ENCODE data around the gene MYBPH.

Gene MYBPH

DNA sequence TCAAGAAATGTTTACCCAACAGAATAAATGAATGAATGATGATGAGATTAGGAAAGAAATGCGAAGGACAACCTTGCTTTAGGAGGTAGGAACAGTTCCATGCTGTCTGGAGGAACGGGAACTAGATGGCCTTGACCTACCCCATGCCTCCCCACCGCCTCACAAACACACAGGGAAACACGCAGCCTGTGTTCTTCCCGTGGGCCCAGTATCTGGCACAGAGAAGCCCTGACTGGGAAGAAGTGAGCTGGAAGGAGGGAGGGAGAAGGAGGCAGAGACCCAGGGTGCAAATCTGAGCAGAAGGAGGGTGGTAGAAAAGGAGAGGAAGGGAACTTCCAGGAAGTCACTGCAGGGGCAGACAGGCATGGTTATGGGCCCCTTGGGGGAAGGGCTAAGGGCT is 51.6 kb downstream of the MYBPH start:
- Histone ChIP-seq H3K9me3 (replicated peaks in 1 of 2; ENCODE audit: control insufficient read depth in 2 of 2, insufficient read depth in 1 of 2, low read depth in 1 of 2, low read length in 2 of 2) (no peaks in the 10 kb centered on the region), H2AFZ (ENCODE audit: low read length) (no peak overlapping the region), H2AK5ac (ENCODE audit: low read depth, low read length) (no peak overlapping the region), H2BK12ac (ENCODE audit: low read length) (no peak overlapping the region), H3K27me3 (ENCODE audit: control insufficient read depth in 3 of 3, insufficient read depth in 3 of 3, low read depth in 1 of 3, low read length in 3 of 3) (peaks cover 0 to 57% (median 13%) of the 10 kb centered on the region in 3 experiments), H2BK5ac (ENCODE audit: low read length) (no peak overlapping the region), H3K14ac (ENCODE audit: low read length) (no peak overlapping the region), H2BK120ac (ENCODE audit: low read depth, low read length) (no peak overlapping the region), H3K23ac (ENCODE audit: low read depth, low read length, poor library complexity) (peak overlapping the region; percentile 27), H3K36me3 (replicated peaks in 1 of 2; ENCODE audit: control insufficient read depth in 2 of 2, insufficient read depth in 2 of 2, low read length in 2 of 2) (no peaks in the 10 kb centered on the region), H3K9ac (ENCODE audit: low read depth, low read length, poor library complexity) (peak overlapping the region; percentile 47), H2BK15ac (ENCODE audit: low read length) (no peak overlapping the region), H3K18ac (ENCODE audit: low read length) (peak overlapping the region; percentile 5), H3K27ac (replicated peaks; ENCODE audit: low read length) (no peak overlapping the region), H3K4me3 (ENCODE audit: low read length in 2 of 2) (no peak overlapping the region), H4K91ac (ENCODE audit: low read depth, low read length, poor library complexity) (no peak overlapping the region), H3K4me1 (ENCODE audit: control insufficient read depth in 2 of 2, insufficient read depth in 1 of 2, low read depth in 1 of 2, low read length in 2 of 2) (peaks cover 9 to 22% of the 10 kb centered on the region in 2 donors), H3K79me1 (ENCODE audit: low read depth, low read length) (no peaks in the 10 kb centered on the region), H3K4ac (ENCODE audit: low read length) (no peak overlapping the region), H3K4me2 (ENCODE audit: insufficient read depth, low read length, poor library complexity, severe bottlenecking) (no peak overlapping the region), H4K8ac (ENCODE audit: low read depth, low read length) (no peak overlapping the region)
- WGBS, 2 donors (ENCODE audit: extremely low coverage in 2 of 2, insufficient read length in 2 of 2, insufficient replicate concordance in 1 of 2): no CpG with 5 or more reads among the region's 5 CpGs
- no peak for DNase-seq (ENCODE audit: low spot score)

GRCh38 chr1:203122159-203122558 is 53.5 kb downstream of the MYBPH start:
- H3K18ac ChIP-seq (ENCODE audit: low read length): peak overlapping the region; percentile 29
- DNase-seq (ENCODE audit: low spot score): no peak
- H2BK5ac ChIP-seq (ENCODE audit: low read length): no peak overlapping the region
- H3K36me3 ChIP-seq (replicated peaks in 1 of 2; ENCODE audit: control insufficient read depth in 2 of 2, insufficient read depth in 2 of 2, low read length in 2 of 2): no peaks in the 10 kb centered on the region
- H3K27ac ChIP-seq (replicated peaks; ENCODE audit: low read length): no peak overlapping the region
- peaks cover 0 to 51% (median 6%) of the 10 kb centered on the region in 3 experiments for H3K27me3 ChIP-seq (ENCODE audit: control insufficient read depth in 3 of 3, insufficient read depth in 3 of 3, low read depth in 1 of 3, low read length in 3 of 3)
- no peaks in the 10 kb centered on the region for H3K79me1 ChIP-seq (ENCODE audit: low read depth, low read length)
- H3K4me2 ChIP-seq (ENCODE audit: insufficient read depth, low read length, poor library complexity, severe bottlenecking): no peak overlapping the region
- no peak overlapping the region for H2AFZ ChIP-seq (ENCODE audit: low read length)
- H2BK15ac ChIP-seq (ENCODE audit: low read length): peak overlapping the region; percentile 42
- H2BK12ac ChIP-seq (ENCODE audit: low read length): no peak overlapping the region
- H2BK120ac ChIP-seq (ENCODE audit: low read depth, low read length): no peak overlapping the region
- H3K9ac ChIP-seq (ENCODE audit: low read depth, low read length, poor library complexity): no peak overlapping the region
- H3K14ac ChIP-seq (ENCODE audit: low read length): no peak overlapping the region
- H4K91ac ChIP-seq (ENCODE audit: low read depth, low read length, poor library complexity): peak overlapping the region; percentile 17
- no peak overlapping the region for H3K4me3 ChIP-seq (ENCODE audit: low read length in 2 of 2)
- WGBS, 2 donors (ENCODE audit: extremely low coverage in 2 of 2, insufficient read length in 2 of 2, insufficient replicate concordance in 1 of 2): no CpG with 5 or more reads among the region's 2 CpGs
- no peak overlapping the region for H4K8ac ChIP-seq (ENCODE audit: low read depth, low read length)
- peak overlapping the region; percentile 65 for H2AK5ac ChIP-seq (ENCODE audit: low read depth, low read length)
- H3K4me1 ChIP-seq (ENCODE audit: control insufficient read depth in 2 of 2, insufficient read depth in 1 of 2, low read depth in 1 of 2, low read length in 2 of 2): peaks cover under 1 to 14% of the 10 kb centered on the region in 2 donors
- H3K9me3 ChIP-seq (replicated peaks in 1 of 2; ENCODE audit: control insufficient read depth in 2 of 2, insufficient read depth in 1 of 2, low read depth in 1 of 2, low read length in 2 of 2): no peaks in the 10 kb centered on the region
- peak overlapping the region; percentile 40 for H3K23ac ChIP-seq (ENCODE audit: low read depth, low read length, poor library complexity)
- H3K4ac ChIP-seq (ENCODE audit: low read length): no peak overlapping the region

DNA sequence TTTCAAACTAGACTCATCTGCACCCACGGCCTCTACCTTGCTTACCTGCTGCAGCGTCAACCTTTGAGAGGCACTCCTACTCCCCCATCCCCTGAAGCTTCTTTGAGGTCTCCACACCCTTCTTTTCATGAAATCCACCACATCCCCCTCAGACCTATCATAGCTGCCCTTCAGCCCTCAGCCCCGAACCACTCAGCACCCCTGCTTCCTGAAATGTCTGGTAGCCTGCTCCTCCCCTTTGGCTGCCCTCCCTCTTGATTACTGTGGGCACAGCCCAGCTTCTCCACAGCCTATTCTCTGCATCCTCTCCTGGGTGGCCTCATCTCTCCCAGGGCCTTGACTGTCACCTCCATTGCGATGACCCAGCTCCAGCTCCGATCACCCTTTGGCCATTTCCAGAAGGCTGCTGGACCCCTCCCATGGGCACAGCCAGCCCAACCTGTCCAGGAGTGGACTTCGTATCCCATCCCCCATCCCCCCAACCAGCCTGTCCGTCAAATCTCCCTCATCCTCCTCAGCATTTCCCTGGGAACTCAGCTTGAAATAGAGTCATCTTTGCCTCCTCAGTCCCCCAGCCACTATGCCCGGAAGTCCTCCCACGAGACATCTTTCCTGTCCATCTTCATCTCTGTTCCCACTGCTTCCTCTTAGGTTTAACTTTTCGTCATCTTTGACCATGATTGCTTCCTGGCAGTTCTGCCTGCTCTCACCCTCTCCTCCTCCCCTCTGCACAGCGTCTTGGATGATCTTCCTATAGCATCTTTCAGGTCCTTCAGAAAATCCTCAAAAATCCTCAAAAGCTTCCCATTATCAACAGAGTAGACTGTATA is 54.2 kb downstream of the MYBPH start:
- no peak overlapping the region for H3K18ac ChIP-seq (ENCODE audit: low read length)
- H3K79me1 ChIP-seq (ENCODE audit: low read depth, low read length): no peaks in the 10 kb centered on the region
- no peak for DNase-seq (ENCODE audit: low spot score)
- H2AFZ ChIP-seq (ENCODE audit: low read length): no peak overlapping the region
- no peak overlapping the region for H3K4me2 ChIP-seq (ENCODE audit: insufficient read depth, low read length, poor library complexity, severe bottlenecking)
- H3K27ac ChIP-seq (replicated peaks; ENCODE audit: low read length): no peak overlapping the region
- no peaks in the 10 kb centered on the region for H3K36me3 ChIP-seq (replicated peaks in 1 of 2; ENCODE audit: control insufficient read depth in 2 of 2, insufficient read depth in 2 of 2, low read length in 2 of 2)
- H2BK120ac ChIP-seq (ENCODE audit: low read depth, low read length): no peak overlapping the region
- H2BK5ac ChIP-seq (ENCODE audit: low read length): no peak overlapping the region
- no peaks in the 10 kb centered on the region for H3K9me3 ChIP-seq (replicated peaks in 1 of 2; ENCODE audit: control insufficient read depth in 2 of 2, insufficient read depth in 1 of 2, low read depth in 1 of 2, low read length in 2 of 2)
- H3K4me3 ChIP-seq (ENCODE audit: low read length in 2 of 2): no peak overlapping the region
- no peak overlapping the region for H2BK15ac ChIP-seq (ENCODE audit: low read length)
- H3K23ac ChIP-seq (ENCODE audit: low read depth, low read length, poor library complexity): no peak overlapping the region
- no CpG with 5 or more reads among the region's 11 CpGs for WGBS, 2 donors (ENCODE audit: extremely low coverage in 2 of 2, insufficient read length in 2 of 2, insufficient replicate concordance in 1 of 2)
- no peak overlapping the region for H2BK12ac ChIP-seq (ENCODE audit: low read length)
- peaks cover 0 to 7% of the 10 kb centered on the region in 2 donors for H3K4me1 ChIP-seq (ENCODE audit: control insufficient read depth in 2 of 2, insufficient read depth in 1 of 2, low read depth in 1 of 2, low read length in 2 of 2)
- H2AK5ac ChIP-seq (ENCODE audit: low read depth, low read length): peak overlapping the region; percentile 42
- H3K4ac ChIP-seq (ENCODE audit: low read length): no peak overlapping the region
- peak overlapping the region; percentile 6 for H3K14ac ChIP-seq (ENCODE audit: low read length)
- peaks cover 0 to 46% (median 5%) of the 10 kb centered on the region in 3 experiments for H3K27me3 ChIP-seq (ENCODE audit: control insufficient read depth in 3 of 3, insufficient read depth in 3 of 3, low read depth in 1 of 3, low read length in 3 of 3)
- H3K9ac ChIP-seq (ENCODE audit: low read depth, low read length, poor library complexity): no peak overlapping the region
- no peak overlapping the region for H4K91ac ChIP-seq (ENCODE audit: low read depth, low read length, poor library complexity)
- no peak overlapping the region for H4K8ac ChIP-seq (ENCODE audit: low read depth, low read length)

GRCh38 chr1:203120325-203121153 is 55.1 kb downstream of the MYBPH start:
- Histone ChIP-seq H3K27me3 (ENCODE audit: control insufficient read depth in 3 of 3, insufficient read depth in 3 of 3, low read depth in 1 of 3, low read length in 3 of 3) (peaks cover 0 to 52% (median 5%) of the 10 kb centered on the region in 3 experiments), H3K4ac (ENCODE audit: low read length) (no peak overlapping the region), H3K23ac (ENCODE audit: low read depth, low read length, poor library complexity) (no peak overlapping the region), H4K91ac (ENCODE audit: low read depth, low read length, poor library complexity) (no peak overlapping the region), H2BK15ac (ENCODE audit: low read length) (peak overlapping the region; percentile 4), H3K36me3 (replicated peaks in 1 of 2; ENCODE audit: control insufficient read depth in 2 of 2, insufficient read depth in 2 of 2, low read length in 2 of 2) (no peaks in the 10 kb centered on the region), H2AK5ac (ENCODE audit: low read depth, low read length) (peak overlapping the region; percentile 39), H4K8ac (ENCODE audit: low read depth, low read length) (no peak overlapping the region), H2BK12ac (ENCODE audit: low read length) (no peak overlapping the region), H2BK5ac (ENCODE audit: low read length) (no peak overlapping the region), H3K9me3 (replicated peaks in 1 of 2; ENCODE audit: control insufficient read depth in 2 of 2, insufficient read depth in 1 of 2, low read depth in 1 of 2, low read length in 2 of 2) (no peaks in the 10 kb centered on the region), H3K79me1 (ENCODE audit: low read depth, low read length) (no peaks in the 10 kb centered on the region), H3K4me3 (ENCODE audit: low read length in 2 of 2) (no peak overlapping the region), H3K14ac (ENCODE audit: low read length) (no peak overlapping the region), H3K9ac (ENCODE audit: low read depth, low read length, poor library complexity) (peak overlapping the region; percentile 10), H3K4me1 (ENCODE audit: control insufficient read depth in 2 of 2, insufficient read depth in 1 of 2, low read depth in 1 of 2, low read length in 2 of 2) (peaks cover 0 to 4% of the 10 kb centered on the region in 2 donors), H3K27ac (replicated peaks; ENCODE audit: low read length) (no peak overlapping the region), H2BK120ac (ENCODE audit: low read depth, low read length) (no peak overlapping the region), H2AFZ (ENCODE audit: low read length) (no peak overlapping the region), H3K4me2 (ENCODE audit: insufficient read depth, low read length, poor library complexity, severe bottlenecking) (no peak overlapping the region), H3K18ac (ENCODE audit: low read length) (peak overlapping the region; percentile 59)
- no peak for DNase-seq (ENCODE audit: low spot score)
- WGBS, 2 donors (ENCODE audit: extremely low coverage in 2 of 2, insufficient read length in 2 of 2, insufficient replicate concordance in 1 of 2): no CpG with 5 or more reads among the region's 7 CpGs

All from neuronal stem cell (in vitro differentiated cells).